Purkinje cell (primary cell): Measurements from ENCODE around the gene KRTAP12-2. TPM values are rescaled to one million over a fixed set of nuclear protein-coding genes. Genes with fewer than 3 reads are reported as not detected.

Experiments
- polyA plus RNA-seq: library from polyadenylated mRNA; unstranded; fragments of >200 nt; fragmentation: Nextera tagmentation; gene quantifications from 2 replicates; pipeline ENCODE4 v1.2.1, GENCODE V29; 2014

The KRTAP12-2 gene
- polyA plus RNA-seq: not detected in 2 replicates

DNA sequence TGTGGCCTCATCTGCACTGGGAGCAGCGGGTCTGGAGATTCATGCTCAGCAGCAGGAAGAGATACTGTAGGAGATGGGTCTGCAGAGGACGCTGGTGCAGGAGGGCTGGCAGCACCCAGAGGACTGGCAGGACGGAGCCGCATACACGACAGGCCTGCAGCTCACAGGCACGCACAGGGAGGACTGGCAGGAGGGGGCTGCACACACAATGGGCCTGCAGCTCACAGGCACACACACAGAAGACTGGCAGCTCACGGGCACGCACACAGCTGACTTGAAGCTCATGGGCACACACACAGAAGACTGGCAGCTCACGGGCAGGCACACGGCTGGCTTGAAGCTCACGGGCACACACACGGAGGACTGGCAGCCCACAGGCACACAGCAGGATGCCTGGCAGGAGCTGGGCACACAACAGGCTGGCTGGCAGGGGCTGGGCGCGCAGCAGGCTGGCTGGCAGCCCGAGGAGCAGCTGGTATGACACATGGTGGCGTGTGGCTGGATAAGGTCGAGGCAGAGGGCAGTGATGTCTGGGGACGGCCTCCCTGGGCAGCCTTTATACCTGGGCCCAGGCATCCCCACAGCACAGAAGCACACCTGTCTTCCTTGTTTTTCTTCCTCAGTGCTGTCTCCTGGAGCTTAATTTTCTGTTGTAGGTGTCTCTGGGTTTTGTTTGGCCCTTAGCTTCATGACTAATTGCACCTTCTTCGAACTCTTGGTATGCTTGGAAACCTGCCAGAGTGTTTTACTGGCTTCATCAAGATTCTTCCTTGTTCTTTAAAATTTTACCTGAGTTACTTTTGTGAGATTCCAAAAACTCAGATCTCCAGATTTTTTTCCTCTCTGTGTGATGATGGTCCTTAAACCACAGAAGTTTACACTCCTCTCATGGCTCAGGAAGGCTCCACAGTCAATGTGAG is at the start of gene KRTAP12-2:
KRTAP12-2 (minus strand) TSS at position 527 of the 920 bp plus-strand sequence; CDS start at position 486, 41 bp downstream.

GRCh38 chr21:44711327-44712202 is 44.8 kb upstream of the KRTAP12-2 start, which contains the start of gene TSPEAR:
Gene TSPEAR, minus strand, starts transcription at chr21:44711572. Its CDS starts 58 bp downstream, at chr21:44711514.

DNA sequence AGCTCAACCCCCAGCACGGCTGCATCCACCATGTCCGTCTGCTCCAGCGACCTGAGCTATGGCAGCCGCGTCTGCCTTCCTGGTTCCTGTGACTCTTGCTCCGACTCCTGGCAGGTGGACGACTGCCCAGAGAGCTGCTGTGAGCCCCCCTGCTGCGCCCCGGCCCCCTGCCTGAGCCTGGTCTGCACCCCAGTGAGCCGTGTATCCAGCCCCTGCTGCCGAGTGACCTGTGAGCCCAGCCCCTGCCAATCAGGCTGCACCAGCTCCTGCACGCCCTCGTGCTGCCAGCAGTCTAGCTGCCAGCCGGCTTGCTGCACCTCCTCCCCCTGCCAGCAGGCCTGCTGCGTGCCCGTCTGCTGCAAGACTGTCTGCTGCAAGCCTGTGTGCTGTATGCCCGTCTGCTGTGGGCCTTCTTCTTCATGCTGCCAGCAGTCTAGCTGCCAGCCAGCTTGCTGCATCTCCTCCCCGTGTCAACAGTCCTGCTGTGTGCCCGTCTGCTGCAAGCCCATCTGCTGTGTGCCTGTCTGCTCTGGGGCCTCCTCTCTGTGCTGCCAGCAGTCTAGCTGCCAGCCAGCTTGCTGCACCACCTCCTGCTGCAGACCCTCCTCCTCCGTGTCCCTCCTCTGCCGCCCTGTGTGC is 30.6 kb upstream of the KRTAP12-2 start, which contains the start of gene KRTAP10-12:
KRTAP10-12 (plus strand) TSS at position 1 of the 639 bp plus-strand sequence; CDS start at position 31, 30 bp downstream.

DNA sequence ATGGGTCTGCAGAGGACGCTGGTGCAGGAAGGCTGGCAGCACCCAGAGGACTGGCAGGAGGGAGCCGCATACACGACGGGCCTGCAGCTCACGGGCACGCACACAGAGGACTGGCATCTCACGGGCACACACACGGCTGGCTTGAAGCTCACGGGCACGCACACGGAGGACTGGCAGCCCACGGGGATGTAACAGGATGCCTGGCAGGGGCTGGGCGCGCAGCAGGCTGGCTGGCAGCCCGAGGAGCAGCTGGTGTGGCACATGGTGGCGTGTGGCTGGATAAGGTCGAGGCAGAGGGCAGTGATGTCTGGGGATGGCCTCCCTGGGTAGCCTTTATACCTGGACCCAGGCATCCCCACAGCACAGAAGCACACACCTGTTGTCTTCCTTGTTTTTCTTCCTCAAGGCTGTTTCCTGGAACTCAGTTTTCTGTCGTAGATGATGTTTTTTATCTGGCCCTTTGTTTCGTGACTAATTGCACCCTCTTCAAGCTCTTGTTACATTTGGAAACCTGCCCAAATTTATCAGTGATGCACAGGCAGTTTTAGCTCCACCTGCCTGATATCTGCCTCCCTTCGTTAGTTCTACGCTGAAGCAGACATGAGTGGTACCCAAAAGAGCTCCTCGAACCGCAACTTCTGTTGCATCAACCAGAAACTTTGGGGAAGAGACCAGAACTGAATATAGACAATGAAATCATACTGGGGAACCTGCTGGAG is 15.3 kb upstream of the KRTAP12-2 start, which contains the start of gene KRTAP12-1:
KRTAP12-1 (minus strand) TSS at position 303 of the 719 bp plus-strand sequence; CDS start at position 263, 40 bp downstream.

GRCh38 chr21:44657635-44658540 is 8.8 kb downstream of the KRTAP12-2 start, which contains the start of gene KRTAP12-3:
Gene KRTAP12-3, plus strand, starts transcription at chr21:44657932. Its CDS starts 48 bp downstream, at chr21:44657980.

GRCh38 chr21:44654576-44655175 is 12.1 kb downstream of the KRTAP12-2 start, which contains the start of gene KRTAP12-4:
Gene KRTAP12-4, minus strand, starts transcription at chr21:44654659. Its CDS starts 45 bp downstream, at chr21:44654614.

GRCh38 chr21:44646366-44647221 is 20.1 kb downstream of the KRTAP12-2 start, which contains the start of gene KRTAP10-11:
Gene KRTAP10-11, plus strand, starts transcription at chr21:44646414. Its CDS starts 45 bp downstream, at chr21:44646459.

GRCh38 chr21:44637018-44637850 is 29.5 kb downstream of the KRTAP12-2 start, which contains the start of gene KRTAP10-10:
Gene KRTAP10-10, plus strand, starts transcription at chr21:44637356. Its CDS starts 62 bp downstream, at chr21:44637418.

DNA sequence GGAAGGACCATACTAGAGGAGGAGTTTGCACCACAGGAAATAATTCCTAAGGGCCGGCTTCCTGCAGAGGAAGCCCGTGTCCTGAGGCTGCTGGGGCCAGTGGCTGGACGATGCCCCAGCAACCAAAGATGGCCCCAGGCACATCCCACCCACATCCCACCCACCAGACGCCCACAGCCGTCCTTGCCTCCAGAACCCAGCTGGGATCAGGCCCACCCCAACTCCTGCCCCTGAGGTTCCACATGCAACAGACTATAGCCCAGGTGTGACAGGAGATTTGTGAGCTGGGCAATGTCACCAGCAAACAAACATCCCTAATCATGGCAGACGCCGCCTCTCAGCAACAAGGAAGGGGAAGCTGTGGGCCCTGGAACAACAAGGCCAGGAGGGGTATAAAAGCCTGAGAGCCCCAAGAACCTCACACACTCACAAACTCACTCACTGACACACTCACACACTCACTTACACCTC is 40.0 kb downstream of the KRTAP12-2 start, which contains the start of gene KRTAP10-9:
KRTAP10-9 (plus strand) TSS at position 421 of the 471 bp plus-strand sequence. CDS start 79 bp downstream, outside the sequence.

Other genes with a start within 250 kb of the KRTAP12-2 start
- not detected in 2 replicates for gene LRRC3, start 211.4 kb downstream of the KRTAP12-2 start, polyA plus RNA-seq
- not detected in 2 replicates for gene KRTAP10-1, start 126.7 kb downstream of the KRTAP12-2 start, polyA plus RNA-seq
- gene KRTAP10-2, start 115.4 kb downstream of the KRTAP12-2 start, polyA plus RNA-seq: not detected in 2 replicates
- gene KRTAP10-3, start 108.1 kb downstream of the KRTAP12-2 start, polyA plus RNA-seq: not detected in 2 replicates
- gene KRTAP10-4, start 93.2 kb downstream of the KRTAP12-2 start, polyA plus RNA-seq: not detected in 2 replicates
- not detected in 2 replicates for gene KRTAP10-5, start 86.3 kb downstream of the KRTAP12-2 start, polyA plus RNA-seq
- not detected in 2 replicates for gene KRTAP10-6, start 74.4 kb downstream of the KRTAP12-2 start, polyA plus RNA-seq
- gene KRTAP10-7, start 66.3 kb downstream of the KRTAP12-2 start, polyA plus RNA-seq: not detected in 2 replicates
- gene KRTAP10-8, start 54.8 kb downstream of the KRTAP12-2 start, polyA plus RNA-seq: not detected in 2 replicates
- not detected in 2 replicates for gene KRTAP10-9, start 39.8 kb downstream of the KRTAP12-2 start, polyA plus RNA-seq
- gene KRTAP10-10, start 29.6 kb downstream of the KRTAP12-2 start, polyA plus RNA-seq: not detected in 2 replicates
- not detected in 2 replicates for gene KRTAP10-11, start 20.5 kb downstream of the KRTAP12-2 start, polyA plus RNA-seq
- gene KRTAP12-4, start 12.3 kb downstream of the KRTAP12-2 start, polyA plus RNA-seq: not detected in 2 replicates
- gene KRTAP12-3, start 9.0 kb downstream of the KRTAP12-2 start, polyA plus RNA-seq: not detected in 2 replicates
- gene KRTAP12-1, start 15.2 kb upstream of the KRTAP12-2 start, polyA plus RNA-seq: not detected in 2 replicates
- gene KRTAP10-12, start 30.2 kb upstream of the KRTAP12-2 start, polyA plus RNA-seq: not detected in 2 replicates
- not detected in 2 replicates for gene TSPEAR, start 44.6 kb upstream of the KRTAP12-2 start, polyA plus RNA-seq
- 18.6 and 38.5 TPM in 2 replicates for gene UBE2G2, start 134.9 kb upstream of the KRTAP12-2 start, polyA plus RNA-seq
- 66.7 and 90.6 TPM in 2 replicates for gene SUMO3, start 151.1 kb upstream of the KRTAP12-2 start, polyA plus RNA-seq
- gene PTTG1IP, start 206.8 kb upstream of the KRTAP12-2 start, polyA plus RNA-seq: 9.0 and 12.0 TPM in 2 replicates